ENCODE measurements around the gene DMXL1. TPM values are rescaled to one million over a fixed set of nuclear protein-coding genes. Genes with fewer than 3 reads are reported as not detected.

The DMXL1 gene
- polyA plus RNA-seq, 1 of the 3 experiments (the other 2 are of a cell fraction), result 6.6 TPM

DNA sequence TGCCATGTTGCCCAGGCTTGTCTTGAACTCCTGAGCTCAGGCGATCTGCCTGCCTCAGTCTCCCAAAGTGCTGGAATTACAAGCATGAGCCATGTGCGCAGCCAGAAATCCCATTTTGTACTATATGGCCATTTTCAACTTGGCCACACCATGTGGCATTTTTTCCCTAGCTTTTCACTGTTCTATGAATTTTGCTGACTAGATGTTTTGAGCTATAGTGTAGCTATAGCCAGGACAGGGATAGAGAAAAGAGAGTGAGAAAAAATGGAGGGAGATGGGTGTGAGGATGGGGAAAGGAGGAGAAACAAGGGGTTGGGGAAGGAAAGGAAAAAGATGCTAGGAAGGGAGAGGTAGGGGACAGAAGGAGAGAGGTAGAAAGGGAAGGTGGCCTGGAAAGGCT, 46.4 kb downstream of the DMXL1 start (continued):
- TF ChIP-seq, protein P1, sequence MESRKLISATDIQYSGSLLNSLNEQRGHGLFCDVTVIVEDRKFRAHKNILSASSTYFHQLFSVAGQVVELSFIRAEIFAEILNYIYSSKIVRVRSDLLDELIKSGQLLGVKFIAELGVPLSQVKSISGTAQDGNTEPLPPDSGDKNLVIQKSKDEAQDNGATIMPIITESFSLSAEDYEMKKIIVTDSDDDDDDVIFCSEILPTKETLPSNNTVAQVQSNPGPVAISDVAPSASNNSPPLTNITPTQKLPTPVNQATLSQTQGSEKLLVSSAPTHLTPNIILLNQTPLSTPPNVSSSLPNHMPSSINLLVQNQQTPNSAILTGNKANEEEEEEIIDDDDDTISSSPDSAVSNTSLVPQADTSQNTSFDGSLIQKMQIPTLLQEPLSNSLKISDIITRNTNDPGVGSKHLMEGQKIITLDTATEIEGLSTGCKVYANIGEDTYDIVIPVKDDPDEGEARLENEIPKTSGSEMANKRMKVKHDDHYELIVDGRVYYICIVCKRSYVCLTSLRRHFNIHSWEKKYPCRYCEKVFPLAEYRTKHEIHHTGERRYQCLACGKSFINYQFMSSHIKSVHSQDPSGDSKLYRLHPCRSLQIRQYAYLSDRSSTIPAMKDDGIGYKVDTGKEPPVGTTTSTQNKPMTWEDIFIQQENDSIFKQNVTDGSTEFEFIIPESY (IDR thresholded peaks at IDR 0.05; ENCODE audit: borderline replicate concordance, low read depth), result no peak
- TF ChIP-seq TCF12 (IDR thresholded peaks at IDR 0.05) (no peak), SIN3A (IDR thresholded peaks at IDR 0.05; ENCODE audit: borderline replicate concordance, low read depth, low read length) (no peak)

DNA sequence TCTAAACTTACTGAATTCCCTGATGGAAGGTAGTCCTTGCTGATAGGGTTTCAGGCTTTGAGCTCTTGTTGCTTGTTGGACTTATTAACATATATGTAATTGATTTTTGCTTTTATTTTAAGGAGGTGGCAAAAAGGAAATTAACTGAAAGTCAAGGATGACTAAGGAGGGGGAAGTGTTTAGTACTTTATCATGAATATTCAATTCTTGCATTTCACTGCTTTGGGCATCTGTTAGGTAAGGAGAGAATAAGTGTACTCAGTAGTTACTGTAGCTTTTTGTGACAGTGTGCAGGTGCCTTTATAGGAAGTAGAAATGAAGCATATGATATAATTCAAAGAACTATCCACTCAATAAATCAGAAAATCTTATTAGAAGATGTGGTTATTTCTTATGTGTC, 47.1 kb downstream of the DMXL1 start:
- Histone ChIP-seq H3K4me3 (ENCODE audit: low read depth in 2 of 2, low read length in 1 of 2) (no peak overlapping the region), H3K9ac (no peak overlapping the region), H3K4me1 (ENCODE audit: control insufficient read depth in 1 of 2, insufficient read depth in 2 of 2, low read depth in 1 of 2, low read length in 1 of 2) (no peaks in the 10 kb centered on the region), H3K36me3 (replicated peaks in 1 of 2; ENCODE audit: control insufficient read depth in 1 of 2, insufficient read depth in 2 of 2, low read length in 1 of 2) (peaks cover 5 to 33% of the 10 kb centered on the region in 2 experiments), H2AFZ (ENCODE audit: low read depth) (no peak overlapping the region), H3K9me2 (no peaks in the 10 kb centered on the region), H3K27ac (ENCODE audit: low read depth in 2 of 2, low read length in 1 of 2) (no peak overlapping the region), H4K20me1 (ENCODE audit: insufficient read depth) (no peaks in the 10 kb centered on the region), H3K27me3 (ENCODE audit: insufficient read depth) (no peaks in the 10 kb centered on the region), H3K9me3 (no peaks in the 10 kb centered on the region), H3K4me2 (no peak overlapping the region), H3K79me2 (ENCODE audit: insufficient read depth) (no peaks in the 10 kb centered on the region), H3F3A (replicated peaks; ENCODE audit: insufficient read depth) (no peaks in the 10 kb centered on the region)
- ChIA-PET CTCF (no interaction called here), POLR2A (no interaction called here)
- no peak for DNase-seq
- no peak for TF ChIP-seq GATA2 (CRISPR knock-in tag; IDR thresholded peaks at IDR 0.05)
- TF ChIP-seq, protein P2, sequence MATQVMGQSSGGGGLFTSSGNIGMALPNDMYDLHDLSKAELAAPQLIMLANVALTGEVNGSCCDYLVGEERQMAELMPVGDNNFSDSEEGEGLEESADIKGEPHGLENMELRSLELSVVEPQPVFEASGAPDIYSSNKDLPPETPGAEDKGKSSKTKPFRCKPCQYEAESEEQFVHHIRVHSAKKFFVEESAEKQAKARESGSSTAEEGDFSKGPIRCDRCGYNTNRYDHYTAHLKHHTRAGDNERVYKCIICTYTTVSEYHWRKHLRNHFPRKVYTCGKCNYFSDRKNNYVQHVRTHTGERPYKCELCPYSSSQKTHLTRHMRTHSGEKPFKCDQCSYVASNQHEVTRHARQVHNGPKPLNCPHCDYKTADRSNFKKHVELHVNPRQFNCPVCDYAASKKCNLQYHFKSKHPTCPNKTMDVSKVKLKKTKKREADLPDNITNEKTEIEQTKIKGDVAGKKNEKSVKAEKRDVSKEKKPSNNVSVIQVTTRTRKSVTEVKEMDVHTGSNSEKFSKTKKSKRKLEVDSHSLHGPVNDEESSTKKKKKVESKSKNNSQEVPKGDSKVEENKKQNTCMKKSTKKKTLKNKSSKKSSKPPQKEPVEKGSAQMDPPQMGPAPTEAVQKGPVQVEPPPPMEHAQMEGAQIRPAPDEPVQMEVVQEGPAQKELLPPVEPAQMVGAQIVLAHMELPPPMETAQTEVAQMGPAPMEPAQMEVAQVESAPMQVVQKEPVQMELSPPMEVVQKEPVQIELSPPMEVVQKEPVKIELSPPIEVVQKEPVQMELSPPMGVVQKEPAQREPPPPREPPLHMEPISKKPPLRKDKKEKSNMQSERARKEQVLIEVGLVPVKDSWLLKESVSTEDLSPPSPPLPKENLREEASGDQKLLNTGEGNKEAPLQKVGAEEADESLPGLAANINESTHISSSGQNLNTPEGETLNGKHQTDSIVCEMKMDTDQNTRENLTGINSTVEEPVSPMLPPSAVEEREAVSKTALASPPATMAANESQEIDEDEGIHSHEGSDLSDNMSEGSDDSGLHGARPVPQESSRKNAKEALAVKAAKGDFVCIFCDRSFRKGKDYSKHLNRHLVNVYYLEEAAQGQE (IDR thresholded peaks at IDR 0.05; ENCODE audit: low read depth, low read length), result no peak
- no peak for TF ChIP-seq RXRA (IDR thresholded peaks at IDR 0.05; ENCODE audit: borderline replicate concordance, low read depth)
- TF ChIP-seq, protein P3, sequence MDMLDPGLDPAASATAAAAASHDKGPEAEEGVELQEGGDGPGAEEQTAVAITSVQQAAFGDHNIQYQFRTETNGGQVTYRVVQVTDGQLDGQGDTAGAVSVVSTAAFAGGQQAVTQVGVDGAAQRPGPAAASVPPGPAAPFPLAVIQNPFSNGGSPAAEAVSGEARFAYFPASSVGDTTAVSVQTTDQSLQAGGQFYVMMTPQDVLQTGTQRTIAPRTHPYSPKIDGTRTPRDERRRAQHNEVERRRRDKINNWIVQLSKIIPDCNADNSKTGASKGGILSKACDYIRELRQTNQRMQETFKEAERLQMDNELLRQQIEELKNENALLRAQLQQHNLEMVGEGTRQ (IDR thresholded peaks at IDR 0.05; ENCODE audit: borderline replicate concordance, low read depth, low read length), result no peak
- TF ChIP-seq TCF12 (IDR thresholded peaks at IDR 0.05), result no peak
- TF ChIP-seq NRF1 (IDR thresholded peaks at IDR 0.05; ENCODE audit: low read depth, low read length), result no peak
- TF ChIP-seq, protein P4, sequence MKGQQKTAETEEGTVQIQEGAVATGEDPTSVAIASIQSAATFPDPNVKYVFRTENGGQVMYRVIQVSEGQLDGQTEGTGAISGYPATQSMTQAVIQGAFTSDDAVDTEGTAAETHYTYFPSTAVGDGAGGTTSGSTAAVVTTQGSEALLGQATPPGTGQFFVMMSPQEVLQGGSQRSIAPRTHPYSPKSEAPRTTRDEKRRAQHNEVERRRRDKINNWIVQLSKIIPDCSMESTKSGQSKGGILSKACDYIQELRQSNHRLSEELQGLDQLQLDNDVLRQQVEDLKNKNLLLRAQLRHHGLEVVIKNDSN (IDR thresholded peaks at IDR 0.05; ENCODE audit: borderline replicate concordance, low read depth), result no peak
- TF ChIP-seq YY1 (IDR thresholded peaks at IDR 0.05; ENCODE audit: low read depth), result no peak
- no peak for TF ChIP-seq RCOR1 (IDR thresholded peaks at IDR 0.05; ENCODE audit: low read length)
- TF ChIP-seq MXI1 (IDR thresholded peaks at IDR 0.05; ENCODE audit: low read depth, low read length), result no peak
- TF ChIP-seq MEF2A (IDR thresholded peaks at IDR 0.05; ENCODE audit: borderline replicate concordance, low read depth), result no peak
- no peak for TF ChIP-seq FOXJ3 (CRISPR knock-in tag; IDR thresholded peaks at IDR 0.05)
- TF ChIP-seq, protein P5, sequence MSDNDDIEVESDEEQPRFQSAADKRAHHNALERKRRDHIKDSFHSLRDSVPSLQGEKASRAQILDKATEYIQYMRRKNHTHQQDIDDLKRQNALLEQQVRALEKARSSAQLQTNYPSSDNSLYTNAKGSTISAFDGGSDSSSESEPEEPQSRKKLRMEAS (IDR thresholded peaks at IDR 0.05; ENCODE audit: low read depth), result no peak
- TF ChIP-seq, protein P6, sequence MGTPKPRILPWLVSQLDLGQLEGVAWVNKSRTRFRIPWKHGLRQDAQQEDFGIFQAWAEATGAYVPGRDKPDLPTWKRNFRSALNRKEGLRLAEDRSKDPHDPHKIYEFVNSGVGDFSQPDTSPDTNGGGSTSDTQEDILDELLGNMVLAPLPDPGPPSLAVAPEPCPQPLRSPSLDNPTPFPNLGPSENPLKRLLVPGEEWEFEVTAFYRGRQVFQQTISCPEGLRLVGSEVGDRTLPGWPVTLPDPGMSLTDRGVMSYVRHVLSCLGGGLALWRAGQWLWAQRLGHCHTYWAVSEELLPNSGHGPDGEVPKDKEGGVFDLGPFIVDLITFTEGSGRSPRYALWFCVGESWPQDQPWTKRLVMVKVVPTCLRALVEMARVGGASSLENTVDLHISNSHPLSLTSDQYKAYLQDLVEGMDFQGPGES (IDR thresholded peaks at IDR 0.05; ENCODE audit: low read depth, low read length), result no peak
- TF ChIP-seq RFX5 (IDR thresholded peaks at IDR 0.05; ENCODE audit: low read length), result no peak
